ENCODE data around the gene USP28.

USP28 gene

GRCh38 chr11:113781682-113782081, 93.7 kb downstream of the USP28 start:
- H3K4me3 ChIP-seq (ENCODE audit: low read depth, low read length): no peak overlapping the region
- no peak for DNase-seq (ENCODE audit: low read depth, low spot score)
- TF ChIP-seq, protein P1, sequence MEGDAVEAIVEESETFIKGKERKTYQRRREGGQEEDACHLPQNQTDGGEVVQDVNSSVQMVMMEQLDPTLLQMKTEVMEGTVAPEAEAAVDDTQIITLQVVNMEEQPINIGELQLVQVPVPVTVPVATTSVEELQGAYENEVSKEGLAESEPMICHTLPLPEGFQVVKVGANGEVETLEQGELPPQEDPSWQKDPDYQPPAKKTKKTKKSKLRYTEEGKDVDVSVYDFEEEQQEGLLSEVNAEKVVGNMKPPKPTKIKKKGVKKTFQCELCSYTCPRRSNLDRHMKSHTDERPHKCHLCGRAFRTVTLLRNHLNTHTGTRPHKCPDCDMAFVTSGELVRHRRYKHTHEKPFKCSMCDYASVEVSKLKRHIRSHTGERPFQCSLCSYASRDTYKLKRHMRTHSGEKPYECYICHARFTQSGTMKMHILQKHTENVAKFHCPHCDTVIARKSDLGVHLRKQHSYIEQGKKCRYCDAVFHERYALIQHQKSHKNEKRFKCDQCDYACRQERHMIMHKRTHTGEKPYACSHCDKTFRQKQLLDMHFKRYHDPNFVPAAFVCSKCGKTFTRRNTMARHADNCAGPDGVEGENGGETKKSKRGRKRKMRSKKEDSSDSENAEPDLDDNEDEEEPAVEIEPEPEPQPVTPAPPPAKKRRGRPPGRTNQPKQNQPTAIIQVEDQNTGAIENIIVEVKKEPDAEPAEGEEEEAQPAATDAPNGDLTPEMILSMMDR (IDR thresholded peaks at IDR 0.05; ENCODE audit: insufficient read depth, low read length, missing control alignments): no peak
- ChIA-PET POLR2A (no interaction called here), CTCF (interaction anchor here (0.8 to 2.2 kb wide), 3 partner anchors 8 to 25 kb away, joined by 3 to 10 read pairs (median 9); partner anchors contain the start of gene ZW10)

- TF ChIP-seq, protein P1 (IDR thresholded peaks at IDR 0.05; ENCODE audit: insufficient read depth, low read length, missing control alignments): no peak
- H3K4me3 ChIP-seq (ENCODE audit: low read depth, low read length): no peak within 1 kb of the TSS
- DNase-seq (ENCODE audit: low read depth, low spot score): no peak
- ChIA-PET CTCF (interaction anchor here (0.9 kb wide), 1 partner anchor 13 kb away, joined by 3 read pairs; no protein-coding TSS in a partner anchor), POLR2A (no interaction called here)
Measured at GRCh38 chr11:113779496-113779895, 95.9 kb downstream of the USP28 start, which contains the start of gene CLDN25. TSS of gene CLDN25 (plus strand) at chr11:113779796. CDS start at chr11:113779796, 0 bp downstream.

GRCh38 chr11:113778111-113778910, 97.1 kb downstream of the USP28 start:
- POLR2A ChIA-PET: no interaction called here
- TF ChIP-seq, protein P1 (IDR thresholded peaks at IDR 0.05; ENCODE audit: insufficient read depth, low read length, missing control alignments): no peak
- CTCF ChIA-PET: no interaction called here
- no peak overlapping the region for H3K4me3 ChIP-seq (ENCODE audit: low read depth, low read length)
- DNase-seq (ENCODE audit: low read depth, low spot score): no peak

DNA sequence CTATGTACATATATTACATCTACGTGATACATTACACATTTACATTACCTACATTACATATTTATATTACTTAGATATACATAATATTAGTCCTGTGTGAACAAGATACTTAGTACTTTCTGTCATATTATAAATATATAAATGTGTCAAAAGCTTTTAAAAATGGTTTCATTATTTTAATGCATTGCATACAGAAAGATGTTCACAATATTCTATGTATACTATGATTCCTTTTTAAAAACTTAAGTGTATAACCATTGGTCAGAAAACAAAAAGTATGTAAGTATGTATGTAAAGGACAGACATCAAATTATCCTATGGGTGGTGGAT, 101.2 kb downstream of the USP28 start:
- peak overlapping the region; percentile 95 for H3K4me3 ChIP-seq (ENCODE audit: low read depth, low read length)
- CTCF ChIA-PET: interaction anchor here (0.6 to 2.6 kb wide), 6 partner anchors 8 to 49 kb away, joined by 3 to 11 read pairs (median 8); no protein-coding TSS in a partner anchor
- TF ChIP-seq, protein P1 (IDR thresholded peaks at IDR 0.05; ENCODE audit: insufficient read depth, low read length, missing control alignments): no peak
- no peak for DNase-seq (ENCODE audit: low read depth, low spot score)
- POLR2A ChIA-PET: no interaction called here

- TF ChIP-seq, protein P1 (IDR thresholded peaks at IDR 0.05; ENCODE audit: insufficient read depth, low read length, missing control alignments): peak; percentile 54
- peak; percentile 79 for DNase-seq (ENCODE audit: low read depth, low spot score)
- peak within 1 kb of the TSS; percentile 95 for H3K4me3 ChIP-seq (ENCODE audit: low read depth, low read length)
- ChIA-PET CTCF (interaction anchor here (0.6 to 2.6 kb wide), 13 partner anchors 9 to 467 kb away, joined by 3 to 11 read pairs (median 4); no protein-coding TSS in a partner anchor), POLR2A (no interaction called here)
Measured at GRCh38 chr11:113773416-113774173, 101.8 kb downstream of the USP28 start, which contains the start of gene ZW10. TSS of gene ZW10 (minus strand) at chr11:113773692. CDS start at chr11:113773666, 26 bp downstream.

DNA sequence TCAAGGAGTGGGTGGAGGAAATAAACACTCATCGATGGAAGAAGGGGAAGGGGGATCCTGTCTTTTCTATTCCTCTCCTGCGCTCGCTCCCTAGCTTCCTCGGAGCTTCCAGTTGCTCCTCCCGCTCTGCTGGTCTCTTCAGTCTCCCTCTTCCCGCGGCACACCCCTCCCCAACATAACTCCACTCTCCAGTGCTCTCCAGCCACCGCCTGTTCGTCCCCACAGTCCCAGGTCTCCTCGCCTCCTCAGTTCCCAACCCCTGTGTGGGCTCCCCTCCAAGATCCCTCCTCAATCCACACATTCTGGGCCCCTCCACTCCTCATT, 102.3 kb downstream of the USP28 start:
- DNase-seq (ENCODE audit: low read depth, low spot score): no peak
- peak overlapping the region; percentile 95 for H3K4me3 ChIP-seq (ENCODE audit: low read depth, low read length)
- ChIA-PET CTCF (interaction anchor here (0.6 to 2.6 kb wide), 13 partner anchors 8 to 467 kb away, joined by 3 to 11 read pairs (median 4); no protein-coding TSS in a partner anchor), POLR2A (no interaction called here)
- TF ChIP-seq, protein P1 (IDR thresholded peaks at IDR 0.05; ENCODE audit: insufficient read depth, low read length, missing control alignments): no peak
